HEK293 (cell line): ENCODE data around the gene ARF5.

ENCODE experiments used
- BCL11A ChIP-seq: fragments of 450-650 bp; formaldehyde crosslinking; IDR thresholded peaks from 2 replicates; pipeline ENCODE4 v1.5.1; 2016; ENCODE audit warnings: low read depth, missing biosample characterization, missing genetic modification characterization
- GLIS1 ChIP-seq: fragments of 450-650 bp; formaldehyde crosslinking; IDR thresholded peaks from 2 replicates; pipeline ENCODE4 v1.5.1; 2016; ENCODE audit warnings: missing biosample characterization, missing genetic modification characterization
- IKZF3 ChIP-seq: fragments of 450-650 bp; IDR thresholded peaks from 2 replicates; pipeline ENCODE4 v1.5.0; 2018; ENCODE audit warnings: missing biosample characterization, mild to moderate bottlenecking, missing genetic modification characterization, moderate library complexity
- KLF10 ChIP-seq: fragments of 450-650 bp; IDR thresholded peaks from 2 replicates; pipeline ENCODE4 v1.5.1; 2018; ENCODE audit warnings: missing biosample characterization, mild to moderate bottlenecking, missing genetic modification characterization
- KLF7 ChIP-seq: fragments of 450-650 bp; formaldehyde crosslinking; IDR thresholded peaks from 2 replicates; pipeline ENCODE4 v1.5.1; 2016; ENCODE audit warnings: missing biosample characterization, missing genetic modification characterization, borderline replicate concordance
- WT1 ChIP-seq: fragments of 450-650 bp; formaldehyde crosslinking; IDR thresholded peaks from 2 replicates; pipeline ENCODE4 v1.5.1; 2016; ENCODE audit warnings: missing biosample characterization, missing genetic modification characterization
- ZBTB17 ChIP-seq: fragments of 450-650 bp; formaldehyde crosslinking; IDR thresholded peaks from 2 replicates; pipeline ENCODE4 v1.5.1; 2016; ENCODE audit warnings: missing biosample characterization, missing genetic modification characterization
- ZFP37 ChIP-seq: fragments of 450-650 bp; formaldehyde crosslinking; IDR thresholded peaks from 2 replicates; pipeline ENCODE4 v1.5.1; 2016; ENCODE audit warnings: missing biosample characterization, missing genetic modification characterization
- ZFP69B ChIP-seq: fragments of 450-650 bp; formaldehyde crosslinking; IDR thresholded peaks from 2 replicates; pipeline ENCODE4 v1.5.1; 2016; ENCODE audit warnings: missing biosample characterization, missing genetic modification characterization
- ZNF169 ChIP-seq: fragments of 450-650 bp; formaldehyde crosslinking; IDR thresholded peaks from 2 replicates; pipeline ENCODE4 v1.5.1; 2016; ENCODE audit warnings: missing biosample characterization, missing genetic modification characterization
- ZNF214 ChIP-seq: fragments of 450-650 bp; formaldehyde crosslinking; IDR thresholded peaks from 2 replicates; pipeline ENCODE4 v1.5.1; 2017; ENCODE audit warnings: missing biosample characterization, mild to moderate bottlenecking, missing genetic modification characterization, borderline replicate concordance
- ZNF335 ChIP-seq: fragments of 450-650 bp; formaldehyde crosslinking; conservative IDR thresholded peaks from 2 replicates; pipeline ENCODE4 v1.5.1; 2016; ENCODE audit warnings: missing biosample characterization, missing genetic modification characterization
- ZNF404 ChIP-seq: fragments of 450-650 bp; formaldehyde crosslinking; IDR thresholded peaks from 2 replicates; pipeline ENCODE4 v1.5.1; 2017; ENCODE audit warnings: missing biosample characterization, missing genetic modification characterization
- ZNF514 ChIP-seq: fragments of 450-650 bp; formaldehyde crosslinking; IDR thresholded peaks from 2 replicates; pipeline ENCODE4 v1.5.1; 2016; ENCODE audit warnings: missing biosample characterization, missing genetic modification characterization
- ZNF548 ChIP-seq: fragments of 450-650 bp; formaldehyde crosslinking; IDR thresholded peaks from 2 replicates; pipeline ENCODE4 v1.5.1; 2016; ENCODE audit warnings: missing biosample characterization, missing genetic modification characterization
- ZNF600 ChIP-seq: fragments of 450-650 bp; formaldehyde crosslinking; IDR thresholded peaks from 2 replicates; pipeline ENCODE4 v1.5.1; 2016; ENCODE audit warnings: missing biosample characterization, missing genetic modification characterization
- ZNF677 ChIP-seq: fragments of 450-650 bp; IDR thresholded peaks from 2 replicates; pipeline ENCODE4 v1.5.0; 2018; ENCODE audit warnings: missing biosample characterization, mild to moderate bottlenecking, missing genetic modification characterization, moderate library complexity
- ZNF791 ChIP-seq: fragments of 450-650 bp; formaldehyde crosslinking; IDR thresholded peaks from 2 replicates; pipeline ENCODE4 v1.5.1; 2016; ENCODE audit warnings: missing biosample characterization, missing genetic modification characterization
- TF ChIP-seq, protein P1 (sequence below): fragments of 450-650 bp; formaldehyde crosslinking; IDR thresholded peaks from 2 replicates; pipeline ENCODE4 v1.5.1; 2016; ENCODE audit warnings: missing biosample characterization, missing genetic modification characterization
- TF ChIP-seq, protein P2 (sequence below): fragments of 450-650 bp; formaldehyde crosslinking; IDR thresholded peaks from 2 replicates; pipeline ENCODE4 v1.5.1; 2016; ENCODE audit warnings: missing biosample characterization, missing genetic modification characterization
- TF ChIP-seq, protein P3 (sequence below): fragments of 450-650 bp; formaldehyde crosslinking; optimal IDR thresholded peaks from 2 replicates; pipeline ENCODE3; 2016; ENCODE audit warnings: missing biosample characterization, mild to moderate bottlenecking, missing genetic modification characterization
- TF ChIP-seq, protein P4 (sequence below): fragments of 450-650 bp; formaldehyde crosslinking; IDR thresholded peaks from 2 replicates; pipeline ENCODE4 v1.5.1; 2016; ENCODE audit warnings: missing biosample characterization, missing genetic modification characterization
- TF ChIP-seq, protein P5 (sequence below): fragments of 450-650 bp; formaldehyde crosslinking; IDR thresholded peaks from 2 replicates; pipeline ENCODE4 v1.5.1; 2016; ENCODE audit warnings: missing biosample characterization, missing genetic modification characterization
- TF ChIP-seq, protein P6 (sequence below): fragments of 450-650 bp; formaldehyde crosslinking; IDR thresholded peaks from 2 replicates; pipeline ENCODE4 v1.5.1; 2016; ENCODE audit warnings: missing biosample characterization, missing genetic modification characterization
- TF ChIP-seq, protein P7 (sequence below): fragments of 450-650 bp; formaldehyde crosslinking; IDR thresholded peaks from 2 replicates; pipeline ENCODE4 v1.5.1; 2016; ENCODE audit warnings: missing biosample characterization, missing genetic modification characterization

The ARF5 gene

DNA sequence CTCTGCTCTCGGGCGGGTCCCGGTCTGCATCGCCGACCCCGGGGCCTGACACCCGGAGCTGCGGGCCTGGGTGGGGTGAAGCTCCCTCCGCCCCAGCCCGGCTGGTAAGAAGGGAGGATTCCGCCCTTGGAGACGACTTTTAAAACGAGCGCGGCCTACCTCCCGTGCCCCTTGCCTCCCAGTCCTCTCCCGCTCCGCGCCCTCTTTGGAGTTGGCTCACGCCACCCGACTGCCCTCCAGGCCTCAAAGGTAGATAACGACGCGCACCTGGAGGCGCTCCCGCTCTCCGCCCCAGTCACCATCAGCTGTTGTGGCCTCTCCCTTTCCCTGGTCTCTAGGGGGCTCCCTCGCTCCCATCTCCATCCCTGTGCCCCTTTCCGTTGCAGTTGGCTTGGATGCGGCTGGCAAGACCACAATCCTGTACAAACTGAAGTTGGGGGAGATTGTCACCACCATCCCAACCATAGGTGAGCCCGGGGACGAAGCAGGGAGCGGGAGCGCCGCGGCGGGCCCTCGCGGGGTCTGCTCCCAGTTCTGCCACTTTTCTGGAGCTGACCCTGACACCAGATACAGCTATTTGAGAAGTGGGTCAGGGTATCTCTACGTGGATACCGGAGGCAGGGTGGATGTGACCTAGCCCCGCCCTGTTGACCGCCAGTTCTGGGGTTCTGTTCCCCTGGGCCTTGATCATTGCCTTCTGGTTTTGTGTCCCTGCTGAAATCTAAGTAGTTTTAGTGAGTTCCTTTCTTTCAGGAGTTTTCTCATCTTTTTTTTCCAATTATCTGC lies 679 bp downstream of the ARF5 start (continued):
- TF ChIP-seq ZFP69B (tag by site-specific recombination) (0 out of 2 replicates have a peak, but pooled peaks have one; percentile 43), ZNF548 (no peak), ZNF514 (tag by site-specific recombination) (no peak), IKZF3 (tag by site-specific recombination) (peak; percentile 88), KLF7 (tag by site-specific recombination) (peak; percentile 88), ZNF404 (tag by site-specific recombination) (no peak), BCL11A (tag by site-specific recombination) (peak; percentile 29; the same call in 1 of the 2 replicates), ZNF335 (tag by site-specific recombination) (peak; percentile 73), KLF10 (tag by site-specific recombination) (peak; percentile 13), ZBTB17 (peak; percentile 79), WT1 (tag by site-specific recombination) (peak; percentile 83), GLIS1 (peak; percentile 32), ZNF214 (tag by site-specific recombination) (no peak), ZNF169 (tag by site-specific recombination) (no peak), ZFP37 (tag by site-specific recombination) (peak; percentile 32; the same call in 1 of the 2 replicates), ZNF677 (tag by site-specific recombination) (no peak), ZNF791 (tag by site-specific recombination) (no peak), ZNF600 (tag by site-specific recombination) (peak; percentile 34; the same call in 1 of the 2 replicates)
- TF ChIP-seq, protein P1, sequence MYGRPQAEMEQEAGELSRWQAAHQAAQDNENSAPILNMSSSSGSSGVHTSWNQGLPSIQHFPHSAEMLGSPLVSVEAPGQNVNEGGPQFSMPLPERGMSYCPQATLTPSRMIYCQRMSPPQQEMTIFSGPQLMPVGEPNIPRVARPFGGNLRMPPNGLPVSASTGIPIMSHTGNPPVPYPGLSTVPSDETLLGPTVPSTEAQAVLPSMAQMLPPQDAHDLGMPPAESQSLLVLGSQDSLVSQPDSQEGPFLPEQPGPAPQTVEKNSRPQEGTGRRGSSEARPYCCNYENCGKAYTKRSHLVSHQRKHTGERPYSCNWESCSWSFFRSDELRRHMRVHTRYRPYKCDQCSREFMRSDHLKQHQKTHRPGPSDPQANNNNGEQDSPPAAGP (tag by site-specific recombination): no peak
- TF ChIP-seq, protein P2, sequence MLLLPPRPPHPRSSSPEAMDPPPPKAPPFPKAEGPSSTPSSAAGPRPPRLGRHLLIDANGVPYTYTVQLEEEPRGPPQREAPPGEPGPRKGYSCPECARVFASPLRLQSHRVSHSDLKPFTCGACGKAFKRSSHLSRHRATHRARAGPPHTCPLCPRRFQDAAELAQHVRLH (tag by site-specific recombination): 0 out of 2 replicates have a peak, but pooled peaks have one; percentile 21
- TF ChIP-seq, protein P3, sequence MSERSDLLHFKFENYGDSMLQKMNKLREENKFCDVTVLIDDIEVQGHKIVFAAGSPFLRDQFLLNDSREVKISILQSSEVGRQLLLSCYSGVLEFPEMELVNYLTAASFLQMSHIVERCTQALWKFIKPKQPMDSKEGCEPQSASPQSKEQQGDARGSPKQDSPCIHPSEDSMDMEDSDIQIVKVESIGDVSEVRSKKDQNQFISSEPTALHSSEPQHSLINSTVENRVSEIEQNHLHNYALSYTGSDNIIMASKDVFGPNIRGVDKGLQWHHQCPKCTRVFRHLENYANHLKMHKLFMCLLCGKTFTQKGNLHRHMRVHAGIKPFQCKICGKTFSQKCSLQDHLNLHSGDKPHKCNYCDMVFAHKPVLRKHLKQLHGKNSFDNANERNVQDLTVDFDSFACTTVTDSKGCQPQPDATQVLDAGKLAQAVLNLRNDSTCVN (tag by site-specific recombination): peak; percentile 80
- TF ChIP-seq, protein P4, sequence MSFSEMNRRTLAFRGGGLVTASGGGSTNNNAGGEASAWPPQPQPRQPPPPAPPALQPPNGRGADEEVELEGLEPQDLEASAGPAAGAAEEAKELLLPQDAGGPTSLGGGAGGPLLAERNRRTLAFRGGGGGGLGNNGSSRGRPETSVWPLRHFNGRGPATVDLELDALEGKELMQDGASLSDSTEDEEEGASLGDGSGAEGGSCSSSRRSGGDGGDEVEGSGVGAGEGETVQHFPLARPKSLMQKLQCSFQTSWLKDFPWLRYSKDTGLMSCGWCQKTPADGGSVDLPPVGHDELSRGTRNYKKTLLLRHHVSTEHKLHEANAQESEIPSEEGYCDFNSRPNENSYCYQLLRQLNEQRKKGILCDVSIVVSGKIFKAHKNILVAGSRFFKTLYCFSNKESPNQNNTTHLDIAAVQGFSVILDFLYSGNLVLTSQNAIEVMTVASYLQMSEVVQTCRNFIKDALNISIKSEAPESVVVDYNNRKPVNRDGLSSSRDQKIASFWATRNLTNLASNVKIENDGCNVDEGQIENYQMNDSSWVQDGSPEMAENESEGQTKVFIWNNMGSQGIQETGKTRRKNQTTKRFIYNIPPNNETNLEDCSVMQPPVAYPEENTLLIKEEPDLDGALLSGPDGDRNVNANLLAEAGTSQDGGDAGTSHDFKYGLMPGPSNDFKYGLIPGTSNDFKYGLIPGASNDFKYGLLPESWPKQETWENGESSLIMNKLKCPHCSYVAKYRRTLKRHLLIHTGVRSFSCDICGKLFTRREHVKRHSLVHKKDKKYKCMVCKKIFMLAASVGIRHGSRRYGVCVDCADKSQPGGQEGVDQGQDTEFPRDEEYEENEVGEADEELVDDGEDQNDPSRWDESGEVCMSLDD (tag by site-specific recombination): peak; percentile 78; the same call in 1 of the 2 replicates
- TF ChIP-seq, protein P5, sequence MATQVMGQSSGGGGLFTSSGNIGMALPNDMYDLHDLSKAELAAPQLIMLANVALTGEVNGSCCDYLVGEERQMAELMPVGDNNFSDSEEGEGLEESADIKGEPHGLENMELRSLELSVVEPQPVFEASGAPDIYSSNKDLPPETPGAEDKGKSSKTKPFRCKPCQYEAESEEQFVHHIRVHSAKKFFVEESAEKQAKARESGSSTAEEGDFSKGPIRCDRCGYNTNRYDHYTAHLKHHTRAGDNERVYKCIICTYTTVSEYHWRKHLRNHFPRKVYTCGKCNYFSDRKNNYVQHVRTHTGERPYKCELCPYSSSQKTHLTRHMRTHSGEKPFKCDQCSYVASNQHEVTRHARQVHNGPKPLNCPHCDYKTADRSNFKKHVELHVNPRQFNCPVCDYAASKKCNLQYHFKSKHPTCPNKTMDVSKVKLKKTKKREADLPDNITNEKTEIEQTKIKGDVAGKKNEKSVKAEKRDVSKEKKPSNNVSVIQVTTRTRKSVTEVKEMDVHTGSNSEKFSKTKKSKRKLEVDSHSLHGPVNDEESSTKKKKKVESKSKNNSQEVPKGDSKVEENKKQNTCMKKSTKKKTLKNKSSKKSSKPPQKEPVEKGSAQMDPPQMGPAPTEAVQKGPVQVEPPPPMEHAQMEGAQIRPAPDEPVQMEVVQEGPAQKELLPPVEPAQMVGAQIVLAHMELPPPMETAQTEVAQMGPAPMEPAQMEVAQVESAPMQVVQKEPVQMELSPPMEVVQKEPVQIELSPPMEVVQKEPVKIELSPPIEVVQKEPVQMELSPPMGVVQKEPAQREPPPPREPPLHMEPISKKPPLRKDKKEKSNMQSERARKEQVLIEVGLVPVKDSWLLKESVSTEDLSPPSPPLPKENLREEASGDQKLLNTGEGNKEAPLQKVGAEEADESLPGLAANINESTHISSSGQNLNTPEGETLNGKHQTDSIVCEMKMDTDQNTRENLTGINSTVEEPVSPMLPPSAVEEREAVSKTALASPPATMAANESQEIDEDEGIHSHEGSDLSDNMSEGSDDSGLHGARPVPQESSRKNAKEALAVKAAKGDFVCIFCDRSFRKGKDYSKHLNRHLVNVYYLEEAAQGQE (tag by site-specific recombination): peak; percentile 30; the same call in 1 of the 2 replicates
- TF ChIP-seq, protein P6, sequence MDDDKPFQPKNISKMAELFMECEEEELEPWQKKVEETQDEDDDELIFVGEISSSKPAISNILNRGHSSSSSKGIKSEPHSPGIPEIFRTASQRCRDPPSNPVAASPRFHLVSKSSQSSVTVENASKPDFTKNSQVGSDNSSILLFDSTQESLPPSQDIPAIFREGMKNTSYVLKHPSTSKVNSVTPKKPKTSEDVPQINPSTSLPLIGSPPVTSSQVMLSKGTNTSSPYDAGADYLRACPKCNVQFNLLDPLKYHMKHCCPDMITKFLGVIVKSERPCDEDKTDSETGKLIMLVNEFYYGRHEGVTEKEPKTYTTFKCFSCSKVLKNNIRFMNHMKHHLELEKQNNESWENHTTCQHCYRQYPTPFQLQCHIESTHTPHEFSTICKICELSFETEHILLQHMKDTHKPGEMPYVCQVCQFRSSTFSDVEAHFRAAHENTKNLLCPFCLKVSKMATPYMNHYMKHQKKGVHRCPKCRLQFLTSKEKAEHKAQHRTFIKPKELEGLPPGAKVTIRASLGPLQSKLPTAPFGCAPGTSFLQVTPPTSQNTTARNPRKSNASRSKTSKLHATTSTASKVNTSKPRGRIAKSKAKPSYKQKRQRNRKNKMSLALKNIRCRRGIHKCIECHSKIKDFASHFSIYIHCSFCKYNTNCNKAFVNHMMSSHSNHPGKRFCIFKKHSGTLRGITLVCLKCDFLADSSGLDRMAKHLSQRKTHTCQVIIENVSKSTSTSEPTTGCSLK (tag by site-specific recombination): no peak
- TF ChIP-seq, protein P7, sequence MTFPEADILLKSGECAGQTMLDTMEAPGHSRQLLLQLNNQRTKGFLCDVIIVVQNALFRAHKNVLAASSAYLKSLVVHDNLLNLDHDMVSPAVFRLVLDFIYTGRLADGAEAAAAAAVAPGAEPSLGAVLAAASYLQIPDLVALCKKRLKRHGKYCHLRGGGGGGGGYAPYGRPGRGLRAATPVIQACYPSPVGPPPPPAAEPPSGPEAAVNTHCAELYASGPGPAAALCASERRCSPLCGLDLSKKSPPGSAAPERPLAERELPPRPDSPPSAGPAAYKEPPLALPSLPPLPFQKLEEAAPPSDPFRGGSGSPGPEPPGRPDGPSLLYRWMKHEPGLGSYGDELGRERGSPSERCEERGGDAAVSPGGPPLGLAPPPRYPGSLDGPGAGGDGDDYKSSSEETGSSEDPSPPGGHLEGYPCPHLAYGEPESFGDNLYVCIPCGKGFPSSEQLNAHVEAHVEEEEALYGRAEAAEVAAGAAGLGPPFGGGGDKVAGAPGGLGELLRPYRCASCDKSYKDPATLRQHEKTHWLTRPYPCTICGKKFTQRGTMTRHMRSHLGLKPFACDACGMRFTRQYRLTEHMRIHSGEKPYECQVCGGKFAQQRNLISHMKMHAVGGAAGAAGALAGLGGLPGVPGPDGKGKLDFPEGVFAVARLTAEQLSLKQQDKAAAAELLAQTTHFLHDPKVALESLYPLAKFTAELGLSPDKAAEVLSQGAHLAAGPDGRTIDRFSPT (tag by site-specific recombination): peak; percentile 74; the same call in 1 of the 2 replicates
